Keratinocyte (primary cell): ENCODE results near the gene NHLH1. TPM values are rescaled to one million over a fixed set of nuclear protein-coding genes. Genes with fewer than 3 reads are reported as not detected.

Experiments used
- DNase-seq: peaks from one replicate; pipeline ENCODE4 v3.0.0-alpha.2; 2011; ENCODE audit warnings: low read depth, missing footprints, low spot score
- FAIRE-seq: peaks from 2 replicates; lab custom pipeline; 2011; peaks lifted over from hg19 to GRCh38; lab: Jason Lieb, UNC
- H2AFZ ChIP-seq: 2 replicates; pipeline ENCODE4 v1.6.0; 2012; ENCODE audit warnings: low read length, control low read depth, inconsistent platforms; ENCODE audit not compliant: control insufficient read depth
- H3K27ac ChIP-seq: 2 replicates; pipeline ENCODE4 v1.5.1; 2011; ENCODE audit warnings: low read length; ENCODE audit not compliant: control insufficient read depth, insufficient read depth
- H3K27me3 ChIP-seq: 3 replicates; pipeline ENCODE4 v1.6.0; 2011; ENCODE audit warnings: low read length; ENCODE audit not compliant: control insufficient read depth, insufficient read depth; ENCODE audit errors: extremely low read depth
- H3K36me3 ChIP-seq, 2 experiments: 2 replicates in 1 of 2; 3 replicates in 1 of 2; pipeline ENCODE4 v1.5.1; 2011; ENCODE audit warnings: low read length in 2 of 2, mild to moderate bottlenecking in 1 of 2; ENCODE audit not compliant: control insufficient read depth in 2 of 2, insufficient read depth in 2 of 2; ENCODE audit errors: extremely low read depth in 1 of 2
- H3K4me1 ChIP-seq: 3 replicates; pipeline ENCODE4 v1.5.1; 2011; ENCODE audit warnings: low read length; ENCODE audit not compliant: control insufficient read depth, insufficient read depth; ENCODE audit errors: extremely low read depth
- H3K4me2 ChIP-seq: 3 replicates; pipeline ENCODE4 v1.6.0; 2011; ENCODE audit warnings: low read depth, low read length; ENCODE audit not compliant: control insufficient read depth, insufficient read depth; ENCODE audit errors: extremely low read depth
- H3K4me3 ChIP-seq, 3 experiments: fragments of 200-600 bp in 1 of 3; sonication (generic) in 1 of 3; 2 replicates in 2 of 3; 3 replicates in 1 of 3; pipeline ENCODE4 v1.5.1; 2011 to 2016; ENCODE audit warnings: low read length in 3 of 3, mild to moderate bottlenecking in 3 of 3, control low read depth in 2 of 3, inconsistent platforms in 1 of 3, low read depth in 1 of 3, mixed read lengths in 1 of 3, mixed run types in 1 of 3, moderate library complexity in 1 of 3; ENCODE audit not compliant: control insufficient read depth in 2 of 3, insufficient read depth in 2 of 3; ENCODE audit errors: extremely low read depth in 1 of 3
- H3K79me2 ChIP-seq: 2 replicates; pipeline ENCODE4 v1.6.0; 2012; ENCODE audit warnings: low read length; ENCODE audit not compliant: control insufficient read depth, insufficient read depth
- H3K9ac ChIP-seq: 3 replicates; pipeline ENCODE4 v1.6.0; 2011; ENCODE audit warnings: low read length; ENCODE audit not compliant: control insufficient read depth, insufficient read depth; ENCODE audit errors: extremely low read depth
- H3K9me1 ChIP-seq: 3 replicates; pipeline ENCODE4 v1.6.0; 2011; ENCODE audit warnings: low read length; ENCODE audit not compliant: control insufficient read depth, insufficient read depth; ENCODE audit errors: extremely low read depth
- H3K9me3 ChIP-seq: 2 replicates; pipeline ENCODE4 v1.5.1; 2012; ENCODE audit warnings: low read depth, low read length; ENCODE audit not compliant: control insufficient read depth
- H4K20me1 ChIP-seq: 3 replicates; pipeline ENCODE4 v1.6.0; 2011; ENCODE audit warnings: low read length; ENCODE audit not compliant: control insufficient read depth, insufficient read depth; ENCODE audit errors: extremely low read depth
- EZH2 ChIP-seq: IDR thresholded peaks from one replicate; pipeline ENCODE4 v1.6.1; 2012; ENCODE audit warnings: inconsistent platforms, mild to moderate bottlenecking, low read length, moderate library complexity
- dilution Hi-C: fragments of 300-500 bp; cut with MboI; formaldehyde crosslinking; loops from one replicate; pipeline ENCODE4 v1.7.0; 2020; ENCODE audit warnings: low sequenced_read_pairs; ENCODE audit not compliant: extremely low pct_ligation_motif_present
- polyA plus RNA-seq, 5 experiments: library from polyadenylated mRNA; depleted of rRNA in 3 of 5; stranded (reverse) in 3 of 5; stranded (forward) in 1 of 5; unstranded in 1 of 5; fragments of >200 nt; gene quantifications; 1 replicate in 1 of 5; 2 replicates in 3 of 5; 3 replicates in 1 of 5; pipeline versions ENCODE4 v1.2.1 to v1.2.3, GENCODE V29; 2011 to 2012; ENCODE audit warnings: missing spikeins in 2 of 5, low read depth in 1 of 5, low replicate concordance in 1 of 5
- TF ChIP-seq, protein P1 (sequence below), 3 experiments: IDR thresholded peaks in 1 of 3; conservative IDR thresholded peaks in 1 of 3; optimal IDR thresholded peaks in 1 of 3; 2 replicates in 2 of 3; 3 replicates in 1 of 3; pipeline versions ENCODE3 to v1.5.1; 2011; ENCODE audit warnings: low read length in 3 of 3, mild to moderate bottlenecking in 3 of 3, moderate library complexity in 2 of 3, control low read depth in 1 of 3, inconsistent platforms in 1 of 3; ENCODE audit not compliant: insufficient read depth in 2 of 3; ENCODE audit errors: extremely low read depth in 1 of 3

The NHLH1 gene
- polyA plus RNA-seq, 1 donor (not counting 4 experiments of a cell fraction or from before 2014, with no cell fraction given): 0.13 TPM

- Histone ChIP-seq H3K79me2 (no peaks in the 10 kb centered on the region), H3K27me3 (no peaks in the 10 kb centered on the region), H3K9me1 (no peaks in the 10 kb centered on the region), H2AFZ (no peak overlapping the region), H3K27ac (no peak overlapping the region), H3K4me3 (no peak overlapping the region), H3K4me2 (no peak overlapping the region), H3K9ac (no peak overlapping the region), H3K9me3 (no peaks in the 10 kb centered on the region), H4K20me1 (no peaks in the 10 kb centered on the region), H3K4me1 (no peaks in the 10 kb centered on the region), H3K36me3 (peaks cover 53 to 68% of the 10 kb centered on the region in 2 experiments)
- no peak for FAIRE-seq
- TF ChIP-seq, protein P1, sequence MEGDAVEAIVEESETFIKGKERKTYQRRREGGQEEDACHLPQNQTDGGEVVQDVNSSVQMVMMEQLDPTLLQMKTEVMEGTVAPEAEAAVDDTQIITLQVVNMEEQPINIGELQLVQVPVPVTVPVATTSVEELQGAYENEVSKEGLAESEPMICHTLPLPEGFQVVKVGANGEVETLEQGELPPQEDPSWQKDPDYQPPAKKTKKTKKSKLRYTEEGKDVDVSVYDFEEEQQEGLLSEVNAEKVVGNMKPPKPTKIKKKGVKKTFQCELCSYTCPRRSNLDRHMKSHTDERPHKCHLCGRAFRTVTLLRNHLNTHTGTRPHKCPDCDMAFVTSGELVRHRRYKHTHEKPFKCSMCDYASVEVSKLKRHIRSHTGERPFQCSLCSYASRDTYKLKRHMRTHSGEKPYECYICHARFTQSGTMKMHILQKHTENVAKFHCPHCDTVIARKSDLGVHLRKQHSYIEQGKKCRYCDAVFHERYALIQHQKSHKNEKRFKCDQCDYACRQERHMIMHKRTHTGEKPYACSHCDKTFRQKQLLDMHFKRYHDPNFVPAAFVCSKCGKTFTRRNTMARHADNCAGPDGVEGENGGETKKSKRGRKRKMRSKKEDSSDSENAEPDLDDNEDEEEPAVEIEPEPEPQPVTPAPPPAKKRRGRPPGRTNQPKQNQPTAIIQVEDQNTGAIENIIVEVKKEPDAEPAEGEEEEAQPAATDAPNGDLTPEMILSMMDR (optimal IDR thresholded peaks at IDR 0.05 in 1 of 3, IDR thresholded peaks at IDR 0.05 in 1 of 3, conservative IDR thresholded peaks at IDR 0.05 in 1 of 3; ENCODE audit: extremely low read depth in 1 of 3, insufficient read depth in 2 of 3, low read length in 3 of 3): no peak
- no peak for TF ChIP-seq EZH2
- dilution Hi-C loops: no loop called here
- DNase-seq: no peak
Measured at GRCh38 chr1:160351629-160352028, 15.2 kb upstream of the NHLH1 start.

DNA sequence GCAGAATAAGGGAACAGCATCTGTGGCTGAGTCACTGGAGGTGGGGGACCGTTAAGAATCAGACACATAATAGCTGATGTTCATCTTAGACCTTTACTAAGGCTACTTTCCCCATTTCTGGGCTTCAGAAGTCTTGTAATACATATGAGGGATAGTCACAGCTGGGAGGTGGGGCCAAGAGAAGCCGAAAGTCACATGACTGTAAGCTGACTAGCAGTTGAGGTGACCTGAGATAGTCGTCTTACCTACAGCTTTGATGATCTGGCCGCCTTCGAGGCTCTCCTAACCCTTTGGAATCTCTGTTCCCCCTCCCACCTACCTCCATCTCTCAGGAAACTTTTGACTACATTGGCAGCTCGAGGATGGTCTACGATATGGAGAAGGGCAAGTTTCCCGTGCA, 14.3 kb upstream of the NHLH1 start:
- H3K9me1 ChIP-seq: no peaks in the 10 kb centered on the region
- FAIRE-seq (no peak), DNase-seq (no peak)
- no peak for TF ChIP-seq EZH2
- TF ChIP-seq, protein P1 (optimal IDR thresholded peaks at IDR 0.05 in 1 of 3, IDR thresholded peaks at IDR 0.05 in 1 of 3, conservative IDR thresholded peaks at IDR 0.05 in 1 of 3; ENCODE audit: extremely low read depth in 1 of 3, insufficient read depth in 2 of 3, low read length in 3 of 3): no peak
- H3K27me3 ChIP-seq: no peaks in the 10 kb centered on the region
- no peaks in the 10 kb centered on the region for H3K79me2 ChIP-seq
- dilution Hi-C loops: no loop called here
- peaks cover 58 to 74% of the 10 kb centered on the region in 2 experiments for H3K36me3 ChIP-seq
- no peaks in the 10 kb centered on the region for H3K4me1 ChIP-seq
- no peak overlapping the region for H3K9ac ChIP-seq
- no peak overlapping the region for H3K4me2 ChIP-seq
- H2AFZ ChIP-seq: no peak overlapping the region
- H3K4me3 ChIP-seq: no peak overlapping the region
- no peaks in the 10 kb centered on the region for H3K9me3 ChIP-seq
- no peaks in the 10 kb centered on the region for H4K20me1 ChIP-seq
- no peak overlapping the region for H3K27ac ChIP-seq
